GM12872 (cell line): Measurements from ENCODE around the gene MT3.

ENCODE experiments used
- TF ChIP-seq, protein P1 (sequence below): IDR thresholded peaks from 3 replicates; pipeline ENCODE4 v1.5.1; 2011; ENCODE audit warnings: low read depth, mild to moderate bottlenecking, low read length, moderate library complexity; ENCODE audit not compliant: insufficient read depth

Gene MT3

DNA sequence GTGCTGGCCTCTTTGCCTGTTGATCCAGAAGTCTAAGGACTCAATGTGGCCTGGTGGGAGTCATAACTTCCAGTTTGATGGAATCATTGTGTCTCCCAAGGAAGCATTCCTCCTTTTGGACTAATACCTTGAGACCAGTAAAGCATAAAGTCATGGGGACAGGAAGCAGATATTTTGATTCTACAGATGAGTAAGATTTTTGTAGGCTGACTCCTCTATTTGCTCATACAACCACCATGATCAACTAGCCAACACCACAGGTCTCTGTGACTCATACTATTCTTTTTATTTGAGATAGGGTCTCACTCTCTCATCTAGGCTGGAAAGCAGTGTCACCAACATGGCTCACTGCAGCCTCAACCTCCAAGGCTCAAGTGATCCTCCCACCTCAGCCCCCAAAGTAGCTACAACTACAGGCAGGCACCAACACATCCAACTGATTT, 25.2 kb downstream of the MT3 start:
- TF ChIP-seq, protein P1, sequence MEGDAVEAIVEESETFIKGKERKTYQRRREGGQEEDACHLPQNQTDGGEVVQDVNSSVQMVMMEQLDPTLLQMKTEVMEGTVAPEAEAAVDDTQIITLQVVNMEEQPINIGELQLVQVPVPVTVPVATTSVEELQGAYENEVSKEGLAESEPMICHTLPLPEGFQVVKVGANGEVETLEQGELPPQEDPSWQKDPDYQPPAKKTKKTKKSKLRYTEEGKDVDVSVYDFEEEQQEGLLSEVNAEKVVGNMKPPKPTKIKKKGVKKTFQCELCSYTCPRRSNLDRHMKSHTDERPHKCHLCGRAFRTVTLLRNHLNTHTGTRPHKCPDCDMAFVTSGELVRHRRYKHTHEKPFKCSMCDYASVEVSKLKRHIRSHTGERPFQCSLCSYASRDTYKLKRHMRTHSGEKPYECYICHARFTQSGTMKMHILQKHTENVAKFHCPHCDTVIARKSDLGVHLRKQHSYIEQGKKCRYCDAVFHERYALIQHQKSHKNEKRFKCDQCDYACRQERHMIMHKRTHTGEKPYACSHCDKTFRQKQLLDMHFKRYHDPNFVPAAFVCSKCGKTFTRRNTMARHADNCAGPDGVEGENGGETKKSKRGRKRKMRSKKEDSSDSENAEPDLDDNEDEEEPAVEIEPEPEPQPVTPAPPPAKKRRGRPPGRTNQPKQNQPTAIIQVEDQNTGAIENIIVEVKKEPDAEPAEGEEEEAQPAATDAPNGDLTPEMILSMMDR, result no peak

DNA sequence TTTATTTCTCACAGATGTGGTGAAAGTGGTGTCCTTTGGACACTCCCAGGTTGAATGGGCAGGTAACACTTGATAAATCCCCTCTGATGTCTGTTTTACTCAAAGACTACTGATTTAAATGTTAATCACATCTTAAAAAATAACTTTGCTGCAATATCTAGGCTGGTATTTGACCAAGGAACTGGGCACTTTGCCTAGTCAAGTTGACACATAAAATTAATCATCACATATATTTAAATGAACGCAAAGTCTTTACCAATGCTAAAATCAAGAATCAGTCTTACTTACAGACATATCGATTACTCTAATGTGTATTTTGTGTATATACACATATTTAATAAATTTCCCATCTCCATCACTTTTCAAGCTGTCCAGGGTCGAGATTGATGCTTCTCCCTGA, 26.0 kb downstream of the MT3 start:
- TF ChIP-seq, protein P1, result no peak

DNA sequence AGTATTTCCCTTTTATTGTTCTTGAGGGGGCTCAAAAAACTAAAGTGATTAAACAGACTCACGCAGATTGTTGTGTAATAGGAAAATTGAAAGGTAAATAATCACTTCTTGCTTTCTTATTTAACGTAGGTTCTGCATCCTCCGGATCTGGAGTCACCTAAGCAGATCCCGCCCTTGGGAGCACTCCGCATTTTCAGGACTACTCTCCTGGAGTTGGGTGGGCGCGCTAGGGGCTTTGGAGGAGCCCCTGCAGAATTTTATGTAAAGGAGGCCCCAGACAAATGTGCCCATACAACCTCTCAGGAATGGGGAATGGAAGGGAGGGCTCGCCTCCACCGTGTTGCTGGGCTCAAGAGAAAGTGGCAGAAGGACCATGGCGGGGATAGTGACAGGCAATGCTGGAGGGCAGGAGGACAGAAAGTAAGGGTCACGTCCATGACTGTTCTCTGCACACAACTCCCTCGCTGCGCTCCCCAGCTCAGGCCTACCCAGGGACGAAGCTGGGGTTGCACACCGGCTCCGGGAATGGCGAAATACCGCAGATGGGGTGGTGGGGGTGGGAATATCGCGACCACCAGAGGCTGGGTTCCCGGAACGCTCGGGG, 27.4 kb downstream of the MT3 start:
- TF ChIP-seq, protein P1, result no peak

DNA sequence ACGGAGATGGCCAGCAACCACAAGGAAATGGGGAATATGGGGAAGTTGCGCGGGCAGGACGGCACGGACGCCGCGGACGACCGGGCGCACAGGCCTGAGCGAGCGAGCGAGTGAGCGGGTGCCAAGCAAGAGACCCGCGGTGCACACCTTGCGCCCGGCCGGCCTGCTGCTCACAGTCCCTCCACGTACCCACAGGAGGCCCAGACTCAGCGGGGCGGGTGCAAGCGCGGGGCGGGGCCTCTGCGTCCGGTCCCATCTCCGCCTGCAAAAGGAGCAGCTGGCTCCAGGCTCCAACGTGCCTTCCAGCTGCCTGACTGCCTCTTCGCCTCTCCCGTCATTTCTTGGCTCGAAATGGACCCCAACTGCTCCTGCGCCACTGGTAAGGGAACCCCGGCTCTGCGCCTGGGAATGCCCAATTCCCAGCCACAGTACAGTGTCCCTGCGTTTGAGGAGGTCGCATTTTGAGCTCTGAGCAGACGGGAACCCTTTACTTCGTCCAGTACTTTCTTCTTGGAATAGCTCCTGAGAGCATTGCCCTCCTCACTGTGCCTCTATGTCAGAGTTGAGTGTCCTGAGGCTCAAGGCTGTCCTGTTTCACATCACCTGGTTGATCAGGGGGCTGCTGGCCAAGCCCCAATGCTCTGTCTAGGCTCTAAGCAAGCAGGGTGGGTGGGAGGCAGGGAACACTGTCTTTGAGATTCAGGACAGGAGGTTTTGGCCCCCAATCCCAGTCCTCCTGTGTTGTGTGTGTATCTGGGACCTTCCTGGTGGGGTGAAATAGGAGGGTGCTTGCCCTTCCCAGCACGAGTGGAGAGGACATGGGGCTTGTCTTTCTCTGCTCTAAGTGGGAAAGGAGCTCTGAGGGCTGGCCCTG, 28.1 kb downstream of the MT3 start:
- TF ChIP-seq, protein P1, result no peak

DNA sequence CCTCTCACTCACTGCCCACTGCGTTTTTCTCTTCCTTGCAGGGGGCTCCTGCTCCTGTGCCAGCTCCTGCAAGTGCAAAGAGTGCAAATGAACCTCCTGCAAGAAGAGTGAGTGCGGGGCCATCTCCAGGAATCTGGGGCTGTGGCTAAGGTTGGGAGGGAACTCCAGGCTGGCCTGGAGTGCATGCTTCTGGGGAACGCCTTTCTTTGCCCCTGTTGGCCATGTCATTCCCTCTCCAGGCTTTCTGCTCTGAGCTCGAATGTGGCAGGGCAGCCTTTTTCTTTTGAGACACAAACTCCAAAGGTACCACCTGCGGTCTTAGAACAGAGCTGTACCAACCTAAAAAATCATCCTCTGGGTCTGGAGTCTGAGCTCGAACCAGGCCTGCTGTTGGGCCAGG, 28.8 kb downstream of the MT3 start:
- TF ChIP-seq, protein P1, result no peak

DNA sequence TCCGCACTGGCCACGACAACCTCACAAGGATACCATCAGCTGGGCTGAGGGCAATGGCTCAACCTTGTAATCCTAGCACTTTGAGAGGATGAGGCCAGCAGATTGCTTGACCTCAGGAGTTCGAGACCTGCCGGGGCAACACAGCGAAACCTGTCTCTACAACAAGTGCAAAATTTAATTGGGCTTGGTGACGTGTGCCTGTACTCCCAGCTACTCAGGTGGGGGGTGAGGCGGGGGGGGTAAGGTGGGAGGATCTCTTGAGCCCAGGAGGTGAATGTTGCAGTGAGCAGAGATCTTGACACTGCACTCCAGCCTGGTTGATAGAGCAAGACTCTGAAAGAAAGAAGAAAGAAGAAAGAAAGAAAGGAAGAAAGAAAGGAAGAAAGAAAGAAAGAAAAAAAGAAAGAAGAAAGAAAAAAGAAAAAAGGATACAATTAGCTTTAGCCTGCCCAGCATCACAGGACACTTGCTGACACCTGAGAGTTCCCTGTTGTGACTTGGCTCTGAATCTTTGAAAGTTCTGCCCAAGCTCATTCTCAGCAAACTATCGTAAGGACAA, 31.1 kb downstream of the MT3 start:
- TF ChIP-seq, protein P1, result no peak

DNA sequence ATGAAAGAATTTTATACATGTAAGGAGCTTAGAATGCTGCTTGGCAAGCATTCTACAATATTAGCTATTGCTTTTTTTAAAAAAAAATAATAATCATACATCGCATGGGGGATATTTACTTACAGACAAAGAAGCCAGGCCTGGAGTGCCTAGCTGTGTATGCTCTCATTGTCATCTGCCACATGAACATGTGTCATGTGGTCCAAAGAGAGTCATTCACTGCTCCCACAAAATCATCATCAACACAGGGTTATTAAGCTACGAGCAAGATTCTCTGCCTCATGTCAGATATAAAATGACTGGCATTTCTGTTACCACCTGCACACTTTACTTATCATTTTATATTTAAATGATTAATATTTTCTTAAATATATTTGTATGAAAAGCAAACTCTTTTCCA, 34.3 kb downstream of the MT3 start:
- TF ChIP-seq, protein P1, result no peak
